Erythroblast (primary cell): ENCODE measurements around the gene HIGD1C.

Experiments
- DNase-seq, 2 experiments: peaks; one replicate each; lab custom pipeline; 2025; lab: John Stamatoyannopoulos, UW
- GATA1 ChIP-seq: IDR thresholded peaks from 2 replicates; pipeline ENCODE4 v1.6.1; 2011; ENCODE audit warnings: low read depth, mild to moderate bottlenecking, control low read depth, low read length, moderate library complexity
- POLR2A ChIP-seq: IDR thresholded peaks from 2 replicates; pipeline ENCODE4 v1.6.1; 2011; ENCODE audit warnings: mild to moderate bottlenecking, low read length

HIGD1C gene

DNA sequence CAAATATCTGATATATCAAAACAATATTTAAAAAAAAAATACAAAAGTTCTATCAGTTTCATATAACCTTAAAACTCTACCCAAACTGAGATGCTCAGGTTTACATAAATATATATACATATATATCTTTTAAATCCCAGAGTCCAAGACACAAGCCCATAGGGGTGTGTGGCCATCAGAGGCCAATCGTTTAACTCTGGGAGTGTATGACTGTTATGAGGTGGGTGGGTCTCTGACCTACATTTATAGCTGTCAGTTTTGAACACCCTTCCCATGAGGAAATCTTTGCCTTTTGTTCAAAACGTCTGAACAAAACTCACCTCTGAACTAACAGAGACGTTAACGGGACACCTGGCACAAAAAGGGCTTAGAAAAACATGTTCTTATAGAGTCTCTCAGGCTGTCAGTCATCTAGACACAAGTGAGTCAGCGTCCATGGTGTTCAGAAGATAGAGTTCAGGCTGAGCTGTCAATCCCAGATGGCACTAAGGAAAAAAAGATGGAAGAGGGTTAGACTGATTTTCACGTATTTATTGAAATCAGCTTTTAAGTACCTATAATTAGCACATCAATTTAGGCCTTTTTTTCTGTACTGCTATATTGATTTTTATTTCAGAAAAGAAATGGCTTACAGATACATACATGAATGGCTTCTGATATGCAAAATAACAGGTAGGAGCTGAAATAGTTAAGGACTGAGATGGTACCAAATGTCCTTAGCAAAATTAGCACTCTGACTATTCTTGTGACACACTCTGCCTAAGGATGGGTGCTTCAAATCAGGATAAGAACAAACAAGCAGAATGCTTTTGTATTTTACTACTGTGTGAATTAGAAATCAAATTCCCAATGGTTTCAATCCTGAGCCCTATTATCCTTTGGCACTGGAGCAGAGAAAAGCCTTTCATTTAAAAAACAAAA is 29.2 kb downstream of the HIGD1C start:
- TF ChIP-seq GATA1: no peak
- no peak for DNase-seq

DNA sequence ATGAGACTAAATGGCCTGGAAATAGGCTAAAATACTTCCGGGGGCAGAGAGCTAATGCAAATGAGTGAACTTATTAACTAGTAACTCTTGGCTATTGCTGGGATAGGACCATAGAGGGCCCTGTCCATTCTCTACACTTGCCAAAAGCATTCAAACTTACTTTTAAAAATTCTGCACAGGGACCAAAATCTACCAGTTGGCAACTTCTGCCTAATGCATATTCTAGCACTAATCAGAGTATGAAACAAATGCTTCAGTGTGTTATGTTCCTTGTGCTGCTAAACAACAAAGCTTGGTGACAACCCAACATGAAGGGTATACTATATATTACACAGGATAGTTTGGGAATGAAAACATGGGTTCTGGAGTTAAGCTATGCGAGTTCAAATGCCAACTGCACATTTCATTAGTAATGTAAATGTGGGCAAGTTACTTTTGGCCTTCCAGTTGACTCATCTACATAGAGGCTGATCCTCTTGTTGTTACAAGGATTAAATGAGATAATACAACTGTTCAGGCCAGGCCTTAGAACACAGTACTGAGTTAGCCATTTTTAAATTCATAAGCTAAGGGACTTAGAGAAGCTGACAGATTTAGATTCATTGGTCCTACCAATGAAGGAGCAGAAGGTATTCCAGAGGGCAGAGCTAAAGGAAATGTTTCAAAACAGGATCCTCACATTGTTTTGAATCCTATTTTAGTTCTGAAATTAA is 32.4 kb downstream of the HIGD1C start:
- TF ChIP-seq POLR2A (no peak), GATA1 (no peak)
- DNase-seq: no peak

DNA sequence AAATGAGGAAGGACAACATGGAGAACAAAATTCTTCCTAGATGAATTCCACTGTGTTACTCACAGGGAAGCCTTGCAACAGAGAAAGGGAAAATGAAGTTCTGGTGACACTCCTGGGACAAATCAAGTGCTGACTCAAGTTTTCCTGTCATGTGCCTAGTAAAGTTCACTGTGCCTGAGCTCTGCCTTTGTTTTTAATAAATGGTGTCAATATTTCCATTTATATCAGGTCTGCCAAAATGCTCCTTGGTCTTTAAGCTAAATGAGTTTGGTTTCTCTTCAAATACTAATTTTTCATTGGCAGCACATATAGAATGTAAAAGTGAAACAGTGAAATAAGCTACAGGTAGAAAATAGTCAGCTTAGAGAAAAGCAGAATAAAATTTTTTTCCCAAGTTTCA is 33.0 kb downstream of the HIGD1C start:
- DNase-seq: no peak
- TF ChIP-seq GATA1 (no peak), POLR2A (no peak)

DNA sequence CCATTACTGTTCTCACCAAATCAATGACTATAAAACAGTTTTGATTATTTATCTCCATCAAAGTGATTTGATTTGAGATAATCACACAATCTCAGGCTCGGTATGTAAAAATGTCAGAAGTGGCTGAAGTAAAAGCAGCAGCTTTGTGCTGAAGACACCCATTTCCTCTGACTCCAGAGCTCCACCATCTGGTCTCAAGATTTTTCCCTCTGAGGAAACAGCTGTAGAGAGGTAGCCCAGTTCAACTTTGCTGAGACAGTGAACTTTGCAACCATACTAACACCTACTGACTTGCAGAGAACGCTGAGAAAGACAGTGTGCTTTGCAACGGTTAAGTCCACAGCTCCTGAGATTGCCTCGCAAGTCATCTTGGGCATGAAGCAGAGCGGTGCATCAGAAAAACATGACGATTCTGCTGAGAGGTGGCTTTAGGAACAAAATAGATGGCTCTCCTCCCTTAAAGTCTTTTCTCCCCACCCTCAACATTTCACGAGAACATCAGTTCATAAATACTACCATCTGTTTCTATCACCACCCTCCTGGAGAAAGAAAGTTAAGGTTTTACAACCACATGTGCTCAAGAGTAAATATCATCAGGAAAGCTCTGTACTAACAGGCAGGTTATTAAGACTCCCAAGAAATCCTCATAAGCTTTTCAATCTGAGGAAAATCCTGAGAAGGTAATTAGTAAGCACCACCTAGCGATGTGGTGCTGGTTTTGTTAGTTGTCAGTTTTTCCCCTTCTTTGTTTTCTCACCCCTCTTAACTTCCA is 34.8 kb downstream of the HIGD1C start:
- DNase-seq: peak; percentile 52 to 61
- TF ChIP-seq GATA1: no peak
- TF ChIP-seq POLR2A: no peak

DNA sequence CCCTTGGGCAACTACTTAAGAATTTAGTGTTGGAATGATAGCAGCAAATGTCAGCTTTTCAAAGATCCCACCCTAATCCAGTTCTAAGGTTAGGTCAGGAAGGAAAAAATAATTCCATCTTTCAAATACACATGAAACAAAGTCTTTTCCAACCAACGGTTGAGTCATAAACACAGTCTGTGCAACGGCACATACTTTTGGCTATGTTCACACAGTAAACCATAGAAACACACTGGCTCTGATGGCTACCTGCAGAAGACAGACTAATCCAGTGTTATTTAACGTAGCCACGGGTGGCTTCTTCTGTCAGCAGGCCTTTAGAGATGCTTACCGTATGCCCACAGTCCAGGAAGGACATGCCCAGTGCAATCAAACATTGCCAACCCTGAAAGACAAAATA is 35.7 kb downstream of the HIGD1C start:
- DNase-seq: no peak
- no peak for TF ChIP-seq GATA1
- TF ChIP-seq POLR2A: no peak

DNA sequence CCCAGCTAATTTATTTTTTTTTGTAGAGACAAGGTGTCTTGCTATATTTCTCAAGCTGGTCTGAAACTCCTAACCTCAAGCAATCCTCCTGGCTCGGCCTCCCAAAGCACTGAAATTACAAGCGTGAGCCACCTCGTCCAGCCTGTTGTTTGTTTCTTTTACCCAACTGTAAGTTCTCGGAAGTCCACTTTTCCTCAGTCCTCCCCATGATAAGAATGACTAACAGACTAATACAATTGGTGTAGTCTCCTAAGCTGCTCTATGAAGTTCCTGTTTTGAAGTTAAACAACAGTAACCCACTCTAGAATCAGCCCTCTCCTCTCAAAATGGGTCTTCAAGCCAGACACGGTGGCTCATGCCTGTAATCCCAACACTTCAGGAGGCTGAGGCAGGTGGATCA is 36.5 kb downstream of the HIGD1C start:
- DNase-seq: no peak
- TF ChIP-seq POLR2A: no peak
- no peak for TF ChIP-seq GATA1

DNA sequence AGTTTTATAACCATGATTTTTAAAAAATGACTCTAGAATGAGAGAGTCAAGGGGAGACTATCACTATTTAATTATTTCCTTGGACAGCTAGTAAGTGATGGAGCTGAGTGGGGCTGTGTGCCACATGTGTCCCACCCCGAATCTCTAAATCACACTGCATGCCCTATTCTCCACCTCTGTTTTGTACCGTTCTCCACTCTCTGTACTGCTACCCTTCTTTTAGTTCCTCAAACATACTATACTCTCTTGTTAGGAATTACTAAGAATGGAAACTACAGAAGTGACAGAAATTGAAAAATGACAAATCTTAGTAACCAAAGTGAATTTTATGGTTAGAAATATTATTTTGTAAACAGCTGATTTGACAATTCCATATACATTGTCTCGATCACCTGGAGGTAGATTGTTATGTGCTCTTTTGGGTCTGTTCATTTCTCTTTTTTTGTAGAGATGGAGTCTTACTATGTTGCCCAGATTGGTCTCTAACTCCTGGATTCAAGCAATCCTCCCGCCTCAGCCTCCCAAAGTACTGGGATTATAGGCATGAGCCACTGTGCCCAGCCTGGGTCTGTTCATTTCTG is 37.9 kb downstream of the HIGD1C start:
- TF ChIP-seq POLR2A: no peak
- TF ChIP-seq GATA1: no peak
- DNase-seq: no peak

DNA sequence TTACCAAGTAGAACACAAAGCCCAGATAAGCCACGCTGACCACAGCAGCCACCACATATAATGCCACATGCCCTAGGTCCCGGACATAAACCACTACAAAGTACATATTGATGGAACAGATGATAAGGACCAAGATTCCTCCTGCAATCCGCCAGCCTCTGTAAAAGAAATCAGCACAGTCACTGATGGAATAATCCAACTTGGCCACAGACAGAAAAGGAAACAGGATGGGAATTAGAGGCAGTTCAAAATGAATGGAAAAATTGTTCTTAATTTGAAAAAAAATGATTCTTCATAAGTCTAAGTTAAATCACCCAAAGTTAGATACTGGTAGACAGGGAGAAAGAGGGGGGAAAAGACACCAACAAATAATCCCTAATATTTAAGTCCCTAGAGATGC is 38.4 kb downstream of the HIGD1C start:
- DNase-seq: no peak
- no peak for TF ChIP-seq GATA1

DNA sequence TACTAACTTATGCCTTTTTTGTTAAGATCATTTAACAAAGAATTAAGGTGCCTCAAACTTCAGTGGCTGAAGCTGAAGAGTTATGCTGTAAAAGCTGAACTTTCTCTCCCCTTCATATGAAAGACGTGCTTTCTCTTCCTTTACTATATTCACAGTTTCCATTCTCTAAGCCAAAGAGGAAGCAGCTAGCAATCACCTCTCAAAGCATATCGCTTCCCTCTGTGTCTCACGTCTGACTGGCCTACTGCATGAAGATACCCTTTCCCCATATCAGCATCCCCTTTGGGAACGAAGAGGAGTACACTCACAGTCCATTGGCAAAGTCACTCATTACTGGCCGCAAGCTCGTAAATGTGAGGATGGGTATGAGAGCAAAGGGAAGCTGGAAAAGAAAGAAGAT is 38.9 kb downstream of the HIGD1C start:
- TF ChIP-seq GATA1 (no peak), POLR2A (peak; percentile 17)
- no peak for DNase-seq

DNA sequence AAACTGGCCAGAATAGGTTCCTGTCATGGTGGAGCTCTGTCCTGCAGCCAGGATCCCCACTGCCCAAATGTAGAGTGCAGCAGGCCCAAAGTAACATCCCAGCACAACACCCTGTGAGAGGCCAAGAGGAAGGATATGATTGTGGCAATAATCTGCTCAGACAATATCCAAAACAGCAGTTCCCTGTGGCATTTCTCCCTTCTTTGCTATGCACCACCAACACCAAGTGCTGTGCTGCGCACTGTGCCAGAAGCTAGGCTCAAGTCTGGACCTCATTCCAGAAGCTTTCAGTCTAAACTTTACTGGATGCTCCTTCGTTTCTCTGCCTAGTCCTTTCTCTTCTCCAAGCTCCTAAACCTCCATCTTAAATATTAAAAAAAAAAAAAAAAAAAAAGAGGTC is 40.5 kb downstream of the HIGD1C start:
- TF ChIP-seq POLR2A (no peak), GATA1 (no peak)
- DNase-seq: no peak

DNA sequence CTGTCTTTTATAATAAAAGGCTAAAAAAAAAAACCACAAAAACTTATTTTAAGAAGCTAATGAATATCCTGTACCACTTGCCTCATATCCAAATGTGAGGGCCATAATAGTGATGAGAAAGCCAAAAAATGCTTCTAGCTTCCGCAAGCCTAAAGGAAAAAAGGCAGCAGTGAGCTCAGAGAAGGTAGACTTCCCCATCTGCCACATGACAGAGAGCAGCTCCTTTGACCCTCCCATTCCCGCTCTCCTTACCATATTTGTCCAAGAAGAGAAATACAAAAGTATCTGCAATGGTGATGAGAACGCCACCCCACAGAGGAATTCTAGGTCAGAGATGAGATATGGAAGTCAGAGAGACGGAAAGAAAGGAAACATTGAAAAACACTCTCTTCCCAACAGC is 46.7 kb downstream of the HIGD1C start:
- no peak for TF ChIP-seq POLR2A
- TF ChIP-seq GATA1: no peak

DNA sequence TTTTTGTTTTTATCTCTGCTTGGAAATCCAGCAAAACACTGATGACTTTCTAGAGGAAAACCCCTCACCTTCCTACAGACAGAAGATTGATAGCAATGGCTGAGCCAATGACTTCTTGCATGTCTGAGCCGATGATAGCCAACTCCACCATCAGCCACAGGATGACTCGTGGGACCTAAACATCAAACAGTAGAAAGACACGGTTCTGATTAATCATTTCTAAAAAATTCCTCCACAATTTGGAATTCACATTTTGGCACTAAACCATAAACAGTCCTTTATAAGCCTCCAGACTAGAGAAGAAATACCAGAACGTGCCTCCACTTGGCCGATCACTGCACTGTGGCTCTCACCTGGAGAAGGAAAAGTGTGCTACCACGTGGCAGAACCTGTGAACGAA is 47.9 kb downstream of the HIGD1C start:
- DNase-seq: no peak

More for the DNA sequence above, 46.7 kb downstream of the HIGD1C start:
- DNase-seq: no peak

DNA sequence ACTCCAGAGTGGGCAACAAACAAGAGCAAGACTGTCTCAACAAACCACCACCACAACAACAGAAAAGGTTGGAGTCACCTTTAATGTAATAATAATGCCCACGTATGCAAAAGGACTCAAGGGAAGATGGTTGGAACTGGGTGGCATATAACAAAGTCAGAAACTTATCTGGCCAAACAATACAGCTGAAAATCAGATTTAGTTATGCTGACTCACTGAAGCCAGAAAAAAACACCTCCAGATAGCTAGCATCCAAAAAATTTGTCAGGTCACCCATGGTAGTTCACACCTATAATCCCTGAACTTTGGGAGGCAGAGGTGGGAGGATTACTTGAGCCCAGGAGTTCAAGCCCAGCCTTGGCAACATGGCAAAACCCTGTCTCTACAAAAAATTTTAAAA is 49.5 kb downstream of the HIGD1C start:
- no peak for TF ChIP-seq GATA1
- no peak for TF ChIP-seq POLR2A
- DNase-seq: peak; percentile 22 to 32

More for the DNA sequence above, 47.9 kb downstream of the HIGD1C start:
- no peak for TF ChIP-seq POLR2A
